Lower leg skin (tissue), 3 donors: ENCODE results near the gene NPC1.

Source experiments
- CTCF ChIP-seq, 3 donors: fragments of 450-650 bp; IDR thresholded peaks; one replicate each; pipeline ENCODE4 v1.5.1; 2016; ENCODE audit warnings: antibody characterized with exemption in 3 of 3, mild to moderate bottlenecking in 3 of 3, moderate library complexity in 2 of 3
- POLR2A ChIP-seq, 2 donors: fragments of 450-650 bp; IDR thresholded peaks; one replicate each; pipeline ENCODE4 v1.6.1; 2016 to 2017; ENCODE audit warnings: antibody characterized with exemption in 2 of 2, mild to moderate bottlenecking in 1 of 2, moderate library complexity in 1 of 2

- TF ChIP-seq POLR2A (IDR thresholded peaks at IDR 0.05) (no peak), CTCF (IDR thresholded peaks at IDR 0.05) (no peak)
Measured at GRCh38 chr18:23592911-23593310, 6.6 kb upstream of the NPC1 start.
